ENCODE results near the gene KLHL3.

- no peak for TF ChIP-seq ZNF585B (tag by site-specific recombination; IDR thresholded peaks at IDR 0.05)
- TF ChIP-seq REST (tag by site-specific recombination; IDR thresholded peaks at IDR 0.05) = no peak
- no peak for TF ChIP-seq CTCF (tag by site-specific recombination; IDR thresholded peaks at IDR 0.05)
- no peak for TF ChIP-seq TSHZ1 (tag by site-specific recombination; IDR thresholded peaks at IDR 0.05; ENCODE audit: borderline replicate concordance)
- no peak for TF ChIP-seq ZBTB1 (tag by site-specific recombination; IDR thresholded peaks at IDR 0.05)
- TF ChIP-seq KLF16 (tag by site-specific recombination; IDR thresholded peaks at IDR 0.05) = no peak
- no peak for TF ChIP-seq ZNF791 (tag by site-specific recombination; IDR thresholded peaks at IDR 0.05)
- TF ChIP-seq PRDM1 (tag by site-specific recombination; IDR thresholded peaks at IDR 0.05) = no peak
- TF ChIP-seq ZNF24 (tag by site-specific recombination; IDR thresholded peaks at IDR 0.05) = no peak
- no peak for TF ChIP-seq AEBP2 (tag by site-specific recombination; IDR thresholded peaks at IDR 0.05; ENCODE audit: borderline replicate concordance)
- no peak for TF ChIP-seq BCL11A (tag by site-specific recombination; IDR thresholded peaks at IDR 0.05; ENCODE audit: low read depth)
Observed at GRCh38 chr5:137618476-137618875, 117.4 kb downstream of the KLHL3 start.
